NB4 (cell line): Measurements from ENCODE around the gene PRPF19.
A peak's percentile ranks its signal among the peaks of the same experiment; 100 is the strongest.

Source experiments
- CTCF ChIP-seq: IDR thresholded peaks from one replicate; pipeline ENCODE4 v1.5.1; 2012; ENCODE audit warnings: low read depth, low read length
- MYC ChIP-seq: IDR thresholded peaks from 2 replicates; pipeline ENCODE4 v1.6.1; 2011; ENCODE audit warnings: low read depth, low read length
- POLR2A ChIP-seq: IDR thresholded peaks from 2 replicates; pipeline ENCODE4 v1.6.1; 2011; ENCODE audit warnings: mild to moderate bottlenecking; ENCODE audit not compliant: insufficient read length; ENCODE audit errors: extremely low read depth

- no peak for TF ChIP-seq POLR2A
- TF ChIP-seq CTCF, result peak; percentile 10
- no peak for TF ChIP-seq MYC
Observed at GRCh38 chr11:60910711-60911380, 4.5 kb upstream of the PRPF19 start.
